NCI-H460 (cell line): ENCODE results near the gene ATG7. TPM values are rescaled to one million over a fixed set of nuclear protein-coding genes. Genes with fewer than 3 reads are reported as not detected.
A peak's percentile ranks its signal among the peaks of the same experiment; 100 is the strongest.
"Not testable (repeated sequence)": the region's sequence is repeated elsewhere in the genome, so short reads cannot be mapped to it uniquely, and the experiment has no call there.

ENCODE experiments used
- DNase-seq: peaks from one replicate; pipeline ENCODE4 v3.0.0-alpha.2; 2016; ENCODE audit warnings: low read depth; ENCODE audit errors: extremely low read depth
- total RNA-seq: library from RNA; depleted of rRNA; stranded (reverse); fragments of >200 nt; shearing (Covaris generic); gene quantifications from 2 replicates; pipeline ENCODE4 v1.2.3, GENCODE V29; 2014

Gene ATG7
- total RNA-seq, 1 experiment from 2014 or later, result 31.9 TPM

- no peak for DNase-seq
These were observed 287.0 kb downstream of the ATG7 start for GRCh38 chr3:11558918-11559815.

GRCh38 chr3:11559816-11560633, 287.8 kb downstream of the ATG7 start:
- DNase-seq, result no peak

- no peak for DNase-seq
These were observed 288.5 kb downstream of the ATG7 start for GRCh38 chr3:11560746-11561145.

- no peak for DNase-seq
These were observed 290.2 kb downstream of the ATG7 start for GRCh38 chr3:11562277-11562881.

- no peak for DNase-seq
These were observed 291.1 kb downstream of the ATG7 start for GRCh38 chr3:11563159-11563864.

- DNase-seq, result no peak
These were observed 291.6 kb downstream of the ATG7 start for GRCh38 chr3:11563865-11564185.

- no peak for DNase-seq
These were observed 292.4 kb downstream of the ATG7 start for GRCh38 chr3:11564577-11565001.

GRCh38 chr3:11565072-11565471, 292.9 kb downstream of the ATG7 start:
- DNase-seq, result no peak

GRCh38 chr3:11565492-11565891, 293.3 kb downstream of the ATG7 start:
- DNase-seq, result no peak

- no peak for DNase-seq
These were observed 293.7 kb downstream of the ATG7 start for GRCh38 chr3:11565932-11566331.

- DNase-seq, result no peak
These were observed 294.3 kb downstream of the ATG7 start for GRCh38 chr3:11566478-11566877.

- no peak for DNase-seq
These were observed 294.7 kb downstream of the ATG7 start for GRCh38 chr3:11566916-11567315.

- DNase-seq, result peak; percentile 37
These were observed 295.6 kb downstream of the ATG7 start for GRCh38 chr3:11567516-11568467.

GRCh38 chr3:11568503-11569155, 296.4 kb downstream of the ATG7 start:
- DNase-seq, result no peak

GRCh38 chr3:11569156-11569741, 297.1 kb downstream of the ATG7 start:
- DNase-seq, result no peak

- no peak for DNase-seq
These were observed 298.1 kb downstream of the ATG7 start for GRCh38 chr3:11570251-11570650.

GRCh38 chr3:11570789-11571495, 298.7 kb downstream of the ATG7 start:
- DNase-seq, result peak; percentile 73

GRCh38 chr3:11572660-11573059, 300.5 kb downstream of the ATG7 start:
- not testable (repeated sequence) for DNase-seq
